ENCODE data around the gene FASN. TPM values are rescaled to one million over a fixed set of nuclear protein-coding genes. Genes with fewer than 3 reads are reported as not detected.

The FASN gene
- 91.1 to 136 TPM (median 131 TPM) in 5 replicates for total RNA-seq (2022; extraction: Qiagen RNA extraction; ENCODE audit: low read depth)

GRCh38 chr17:82098169-82098938 lies at the start of gene FASN:
FASN (minus strand) TSS chr17:82098236; CDS start chr17:82096445, 1,791 bp downstream.

GRCh38 chr17:82065638-82066303 lies 32.3 kb downstream of the FASN start, which contains the start of gene DUS1L:
DUS1L (minus strand) TSS chr17:82065804; CDS start chr17:82065059, 745 bp downstream.

GRCh38 chr17:82051776-82052637 lies 46.0 kb downstream of the FASN start, which contains the start of the genes GPS1 and RFNG:
GPS1 (plus strand) TSS chr17:82051898; CDS start chr17:82051932, 34 bp downstream.
RFNG (minus strand) TSS chr17:82051811; CDS start chr17:82051766, 45 bp downstream.

GRCh38 chr17:82037092-82037888 lies 60.7 kb downstream of the FASN start, which contains the start of gene DCXR:
DCXR (minus strand) TSS chr17:82037697; CDS start chr17:82037682, 15 bp downstream.

GRCh38 chr17:82031303-82031884 lies 66.6 kb downstream of the FASN start, which contains the start of gene RAC3:
RAC3 (plus strand) TSS chr17:82031678; CDS start chr17:82031762, 84 bp downstream.

Other genes starting within 250 kb of the FASN start
- gene P4HB, start 237.7 kb downstream of the FASN start, total RNA-seq (2022; extraction: Qiagen RNA extraction; ENCODE audit: low read depth), result 695 to 762 TPM (median 718 TPM) in 5 replicates
- gene ARHGDIA, start 226.9 kb downstream of the FASN start, total RNA-seq (2022; extraction: Qiagen RNA extraction; ENCODE audit: low read depth), result 531 to 682 TPM (median 648 TPM) in 5 replicates
- gene ALYREF, start 206.7 kb downstream of the FASN start, total RNA-seq (2022; extraction: Qiagen RNA extraction; ENCODE audit: low read depth), result 176 to 263 TPM (median 250 TPM) in 5 replicates
- 190 to 300 TPM (median 289 TPM) in 5 replicates for gene ANAPC11, start 206.5 kb downstream of the FASN start, total RNA-seq (2022; extraction: Qiagen RNA extraction; ENCODE audit: low read depth)
- gene NPB, start 196.0 kb downstream of the FASN start, total RNA-seq (2022; extraction: Qiagen RNA extraction; ENCODE audit: low read depth), result 0.38 to 0.73 TPM (median 0.45 TPM) in 5 replicates
- 11.9 to 16.6 TPM (median 14.1 TPM) in 5 replicates for gene PCYT2, start 186.8 kb downstream of the FASN start, total RNA-seq (2022; extraction: Qiagen RNA extraction; ENCODE audit: low read depth)
- 27.7 to 47.8 TPM (median 43.4 TPM) in 5 replicates for gene SIRT7, start 180.1 kb downstream of the FASN start, total RNA-seq (2022; extraction: Qiagen RNA extraction; ENCODE audit: low read depth)
- gene MAFG, start 170.5 kb downstream of the FASN start, total RNA-seq (2022; extraction: Qiagen RNA extraction; ENCODE audit: low read depth), result 31.6 to 46.1 TPM (median 44.6 TPM) in 5 replicates
- gene PYCR1, start 160.9 kb downstream of the FASN start, total RNA-seq (2022; extraction: Qiagen RNA extraction; ENCODE audit: low read depth), result 59.4 to 91.2 TPM (median 87.0 TPM) in 5 replicates
- not detected in 5 replicates for gene MYADML2, start 151.0 kb downstream of the FASN start, total RNA-seq (2022; extraction: Qiagen RNA extraction; ENCODE audit: low read depth)
- gene NOTUM, start 137.0 kb downstream of the FASN start, total RNA-seq (2022; extraction: Qiagen RNA extraction; ENCODE audit: low read depth), result 0.14 to 0.32 TPM (median 0.26 TPM) in 5 replicates
- 20.0 to 29.3 TPM (median 27.1 TPM) in 5 replicates for gene ASPSCR1, start 120.6 kb downstream of the FASN start, total RNA-seq (2022; extraction: Qiagen RNA extraction; ENCODE audit: low read depth)
- gene CENPX, start 75.4 kb downstream of the FASN start, total RNA-seq (2022; extraction: Qiagen RNA extraction; ENCODE audit: low read depth), result 138 to 205 TPM (median 189 TPM) in 5 replicates
- gene LRRC45, start 74.9 kb downstream of the FASN start, total RNA-seq (2022; extraction: Qiagen RNA extraction; ENCODE audit: low read depth), result 8.8 to 16.1 TPM (median 14.6 TPM) in 5 replicates
- gene RAC3, start 66.6 kb downstream of the FASN start, total RNA-seq (2022; extraction: Qiagen RNA extraction; ENCODE audit: low read depth), result 24.7 to 40.1 TPM (median 34.9 TPM) in 5 replicates
- 64.9 to 106 TPM (median 95.3 TPM) in 5 replicates for gene DCXR, start 60.5 kb downstream of the FASN start, total RNA-seq (2022; extraction: Qiagen RNA extraction; ENCODE audit: low read depth)
- 16.8 to 25.3 TPM (median 23.1 TPM) in 5 replicates for gene RFNG, start 46.4 kb downstream of the FASN start, total RNA-seq (2022; extraction: Qiagen RNA extraction; ENCODE audit: low read depth)
- gene GPS1, start 46.3 kb downstream of the FASN start, total RNA-seq (2022; extraction: Qiagen RNA extraction; ENCODE audit: low read depth), result 94.9 to 150 TPM (median 141 TPM) in 5 replicates
- gene DUS1L, start 32.4 kb downstream of the FASN start, total RNA-seq (2022; extraction: Qiagen RNA extraction; ENCODE audit: low read depth), result 76.2 to 147 TPM (median 142 TPM) in 5 replicates
- gene CCDC57, start 114.6 kb upstream of the FASN start, total RNA-seq (2022; extraction: Qiagen RNA extraction; ENCODE audit: low read depth), result 16.0 to 26.7 TPM (median 25.6 TPM) in 5 replicates
- gene SLC16A3, start 130.8 kb upstream of the FASN start, total RNA-seq (2022; extraction: Qiagen RNA extraction; ENCODE audit: low read depth), result 80.8 to 123 TPM (median 106 TPM) in 5 replicates
- 138 to 180 TPM (median 174 TPM) in 5 replicates for gene CSNK1D, start 175.5 kb upstream of the FASN start, total RNA-seq (2022; extraction: Qiagen RNA extraction; ENCODE audit: low read depth)
- gene CD7, start 219.4 kb upstream of the FASN start, total RNA-seq (2022; extraction: Qiagen RNA extraction; ENCODE audit: low read depth), result 0.36 TPM in 1 of 5 replicates, not detected in the others
- 0.79 to 2.0 TPM (median 1.0 TPM) in 5 replicates for gene SECTM1, start 235.5 kb upstream of the FASN start, total RNA-seq (2022; extraction: Qiagen RNA extraction; ENCODE audit: low read depth)